NCI-H2107 treated with DMSO at 0.1 percent for 48 hours (cell line): ENCODE results near the gene TMEM50A.
"Not testable (repeated sequence)": the region's sequence is repeated elsewhere in the genome, so short reads cannot be mapped to it uniquely, and the experiment has no call there.

Source experiments
- DNase-seq: peaks from one replicate; lab custom pipeline; 2025; ENCODE audit not compliant: unreplicated experiment; lab: John Stamatoyannopoulos, UW

Gene TMEM50A

GRCh38 chr1:25329950-25330349, 8.2 kb upstream of the TMEM50A start:
- DNase-seq, result not testable (repeated sequence)

- DNase-seq, result not testable (repeated sequence)
Measured at GRCh38 chr1:25336922-25337354, 1.2 kb upstream of the TMEM50A start.

DNA sequence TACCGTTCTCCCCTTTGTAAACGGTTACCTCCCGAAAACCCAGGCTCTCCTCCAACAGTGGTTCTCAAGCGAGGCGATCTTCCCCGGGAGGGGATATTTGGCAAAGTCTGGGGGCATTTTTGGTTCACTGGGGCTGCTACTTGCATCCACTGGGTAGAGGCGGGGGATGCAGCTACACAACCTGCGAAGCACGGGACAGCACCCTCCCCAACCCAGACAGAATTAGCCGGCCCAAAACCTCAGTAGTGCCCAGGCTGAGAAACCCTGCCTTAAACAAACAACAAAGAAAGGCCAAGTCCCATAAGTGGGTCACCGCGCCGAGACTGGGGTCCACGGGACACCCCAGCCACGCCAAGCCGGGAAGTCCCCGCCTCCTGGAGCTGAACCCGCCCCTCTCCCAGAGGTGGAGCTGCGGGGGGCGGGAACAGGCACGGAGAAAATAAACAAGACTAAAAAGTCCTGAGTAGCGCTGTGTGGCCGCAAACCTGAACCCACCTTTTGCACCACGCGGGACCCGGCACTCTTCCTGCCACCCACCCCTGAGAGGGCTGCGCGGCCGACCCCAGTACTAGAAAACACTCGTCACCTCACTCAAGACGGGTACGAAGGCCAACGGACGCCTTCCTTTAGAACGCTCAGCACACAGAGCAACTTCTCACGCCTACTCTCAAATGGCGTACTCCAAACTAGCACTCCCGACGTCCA, 499 bp upstream of the TMEM50A start:
- DNase-seq, result not testable (repeated sequence)

GRCh38 chr1:25338986-25339385, 852 bp downstream of the TMEM50A start:
- DNase-seq, result peak; percentile 66

GRCh38 chr1:25341746-25342145, 3.6 kb downstream of the TMEM50A start:
- DNase-seq, result no peak

- DNase-seq, result no peak
Measured at GRCh38 chr1:25342846-25343245, 4.7 kb downstream of the TMEM50A start.

GRCh38 chr1:25343872-25344271, 5.7 kb downstream of the TMEM50A start:
- no peak for DNase-seq

- DNase-seq, result no peak
Measured at GRCh38 chr1:25347556-25347955, 9.4 kb downstream of the TMEM50A start.

DNA sequence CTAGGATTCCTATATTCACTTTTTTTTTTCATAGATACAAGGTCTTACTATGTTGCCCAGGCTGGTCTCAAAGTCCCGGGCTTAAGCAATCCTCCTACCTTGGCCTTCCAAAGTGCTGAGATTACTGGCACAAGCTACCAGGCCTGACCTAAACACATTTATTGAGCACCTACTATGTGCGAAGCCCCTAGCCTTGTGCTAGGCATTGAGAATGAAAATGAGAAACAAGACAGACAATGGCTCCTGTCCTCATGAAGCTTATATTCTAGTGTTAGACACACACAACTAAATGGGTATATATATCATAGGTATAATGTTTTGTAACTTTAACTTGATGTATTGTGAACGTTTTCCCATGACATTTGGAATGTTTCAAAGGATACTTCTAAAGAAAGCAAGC, 11.5 kb downstream of the TMEM50A start:
- DNase-seq, result no peak

DNA sequence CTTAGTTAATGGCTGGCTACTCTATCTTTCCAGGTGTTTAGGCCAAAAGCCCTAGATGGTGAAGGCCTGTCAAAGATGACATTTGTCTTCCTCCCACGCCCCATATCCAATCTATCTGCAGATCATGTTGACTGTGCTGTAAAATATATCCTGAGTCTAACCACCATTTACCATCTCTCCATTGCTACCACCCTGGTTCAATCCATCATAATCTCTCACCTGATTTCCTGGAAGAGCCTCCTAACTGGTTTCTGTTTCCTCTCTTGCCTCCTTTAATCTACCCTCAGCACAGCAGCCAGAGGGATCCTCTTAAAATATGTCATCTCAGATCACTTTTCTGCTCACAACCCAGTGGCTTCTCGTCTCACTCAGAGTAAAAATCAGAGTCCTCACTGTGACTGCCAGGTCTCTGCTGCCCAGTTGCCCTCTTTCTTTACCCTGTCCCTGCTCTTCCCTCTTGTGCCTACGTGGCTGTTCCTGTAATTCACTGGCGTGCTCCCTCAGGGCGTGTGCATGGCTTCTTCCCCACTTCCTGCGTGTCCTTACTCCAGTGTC, 17.8 kb downstream of the TMEM50A start:
- no peak for DNase-seq

- DNase-seq, result no peak
Measured at GRCh38 chr1:25356441-25356840, 18.3 kb downstream of the TMEM50A start.

GRCh38 chr1:25356848-25357247, 18.7 kb downstream of the TMEM50A start:
- no peak for DNase-seq

GRCh38 chr1:25360596-25361581, 22.8 kb downstream of the TMEM50A start:
- DNase-seq, result no peak

- DNase-seq, result no peak
Measured at GRCh38 chr1:25361901-25362300, 23.8 kb downstream of the TMEM50A start.

- DNase-seq, result not testable (repeated sequence)
Measured at GRCh38 chr1:25362634-25363559, 24.8 kb downstream of the TMEM50A start.

DNA sequence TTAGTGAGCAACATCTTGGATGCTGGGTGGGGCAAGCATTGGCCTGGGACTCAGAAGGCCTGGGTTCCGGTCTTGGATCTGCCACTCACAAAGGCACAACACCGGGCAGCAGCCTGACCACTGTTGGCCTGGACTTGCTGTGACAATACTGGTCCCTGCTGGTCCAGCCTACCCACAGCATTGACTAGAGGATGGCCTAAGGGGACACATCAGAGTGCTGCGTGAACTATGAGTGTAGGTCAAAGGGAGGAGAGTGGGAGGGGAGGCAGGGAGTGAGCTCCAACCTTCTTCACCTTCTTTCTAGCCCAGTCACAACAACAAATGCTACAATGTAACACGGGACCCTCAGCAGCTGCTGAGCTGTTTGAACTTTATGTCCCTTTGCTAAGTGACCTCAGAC, 31.1 kb downstream of the TMEM50A start:
- DNase-seq, result no peak

DNA sequence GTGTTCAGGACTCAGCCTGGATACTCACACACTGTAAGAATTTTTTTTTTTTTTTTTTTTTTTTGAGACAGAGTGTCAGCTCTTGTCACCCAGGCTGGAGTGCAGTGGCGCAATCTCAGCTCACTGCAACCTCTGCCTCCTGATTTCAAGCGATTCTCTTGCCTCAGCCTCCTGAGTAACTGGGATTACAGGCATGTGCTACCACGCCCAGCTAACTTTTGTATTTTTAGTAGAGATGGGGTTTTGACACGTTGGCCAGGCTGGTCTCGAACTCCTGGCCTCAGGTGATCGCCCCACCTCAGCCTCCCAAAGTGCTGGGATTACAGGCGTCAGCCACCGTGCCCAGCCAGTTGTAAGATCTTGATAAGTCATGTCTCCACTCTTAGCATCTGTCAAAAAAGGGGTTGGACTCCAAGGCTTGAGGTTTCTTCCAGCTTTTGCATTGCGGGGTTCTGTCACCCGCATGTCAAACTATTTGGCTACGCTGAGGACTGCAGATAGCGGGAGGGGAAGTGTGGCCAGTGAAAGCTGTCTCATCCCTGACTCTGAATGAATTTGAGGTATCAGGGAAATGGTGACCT, 31.6 kb downstream of the TMEM50A start:
- not testable (repeated sequence) for DNase-seq

- not testable (repeated sequence) for DNase-seq
Measured at GRCh38 chr1:25371757-25372156, 33.6 kb downstream of the TMEM50A start.

- not testable (repeated sequence) for DNase-seq
Measured at GRCh38 chr1:25378367-25378766, 40.2 kb downstream of the TMEM50A start.

- not testable (repeated sequence) for DNase-seq
Measured at GRCh38 chr1:25382543-25382942, 44.4 kb downstream of the TMEM50A start.
